Measurements from ENCODE around the gene MRPL27.

Gene MRPL27

DNA sequence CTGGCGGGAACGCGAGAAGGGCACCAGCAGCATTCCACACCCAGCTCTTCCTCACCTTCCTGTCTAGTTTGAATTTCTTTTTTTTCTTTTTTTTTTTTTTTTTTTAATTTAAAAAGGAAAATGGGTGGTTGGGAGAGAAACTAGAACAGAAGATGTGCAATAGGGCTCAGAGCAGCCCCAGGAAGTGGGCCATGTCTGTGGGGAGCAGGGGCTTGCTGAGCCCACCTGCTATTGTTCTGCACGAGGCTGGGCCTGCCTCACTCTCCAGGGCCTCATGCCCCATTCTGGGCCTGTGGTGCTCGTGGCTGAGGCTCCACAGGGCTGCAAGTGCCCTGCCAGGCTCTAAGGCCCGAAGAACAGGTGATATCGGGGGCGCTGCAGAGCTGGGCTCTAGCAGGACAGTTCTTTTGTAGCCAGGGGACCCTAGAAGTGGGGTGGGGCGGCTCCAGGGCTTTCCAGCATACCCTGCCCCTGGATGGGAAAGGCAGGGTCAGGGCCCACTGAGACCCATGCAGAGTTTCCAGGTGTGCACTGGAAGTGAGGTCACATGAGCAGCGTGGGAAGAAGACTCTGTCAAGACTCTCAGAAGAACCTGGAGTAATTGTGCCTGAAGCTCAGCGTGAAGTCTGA lies 12.4 kb downstream of the MRPL27 start:
- Histone ChIP-seq H2AFZ (ENCODE audit: low read depth) (no peak overlapping the region), H3K4me2 (no peak overlapping the region), H3K79me2 (ENCODE audit: insufficient read depth, low read depth) (no peaks in the 10 kb centered on the region), H3K36me3 (ENCODE audit: insufficient read depth) (no peaks in the 10 kb centered on the region), H3K4me1 (ENCODE audit: low read depth, poor library complexity, severe bottlenecking) (peaks cover 10% of the 10 kb centered on the region), H3K9ac (no peak overlapping the region), H4K20me1 (ENCODE audit: insufficient read depth) (no peaks in the 10 kb centered on the region), H3K4me3 (IDR thresholded peaks at IDR 0.05; ENCODE audit: insufficient read depth, low read depth, low read length) (no peak overlapping the region), H3K27me3 (ENCODE audit: insufficient read depth, low read depth) (no peaks in the 10 kb centered on the region), H3K27ac (no peak overlapping the region)
- TF ChIP-seq, protein P1, sequence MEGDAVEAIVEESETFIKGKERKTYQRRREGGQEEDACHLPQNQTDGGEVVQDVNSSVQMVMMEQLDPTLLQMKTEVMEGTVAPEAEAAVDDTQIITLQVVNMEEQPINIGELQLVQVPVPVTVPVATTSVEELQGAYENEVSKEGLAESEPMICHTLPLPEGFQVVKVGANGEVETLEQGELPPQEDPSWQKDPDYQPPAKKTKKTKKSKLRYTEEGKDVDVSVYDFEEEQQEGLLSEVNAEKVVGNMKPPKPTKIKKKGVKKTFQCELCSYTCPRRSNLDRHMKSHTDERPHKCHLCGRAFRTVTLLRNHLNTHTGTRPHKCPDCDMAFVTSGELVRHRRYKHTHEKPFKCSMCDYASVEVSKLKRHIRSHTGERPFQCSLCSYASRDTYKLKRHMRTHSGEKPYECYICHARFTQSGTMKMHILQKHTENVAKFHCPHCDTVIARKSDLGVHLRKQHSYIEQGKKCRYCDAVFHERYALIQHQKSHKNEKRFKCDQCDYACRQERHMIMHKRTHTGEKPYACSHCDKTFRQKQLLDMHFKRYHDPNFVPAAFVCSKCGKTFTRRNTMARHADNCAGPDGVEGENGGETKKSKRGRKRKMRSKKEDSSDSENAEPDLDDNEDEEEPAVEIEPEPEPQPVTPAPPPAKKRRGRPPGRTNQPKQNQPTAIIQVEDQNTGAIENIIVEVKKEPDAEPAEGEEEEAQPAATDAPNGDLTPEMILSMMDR (conservative IDR thresholded peaks at IDR 0.05; ENCODE audit: low read depth, low read length), result no peak

DNA sequence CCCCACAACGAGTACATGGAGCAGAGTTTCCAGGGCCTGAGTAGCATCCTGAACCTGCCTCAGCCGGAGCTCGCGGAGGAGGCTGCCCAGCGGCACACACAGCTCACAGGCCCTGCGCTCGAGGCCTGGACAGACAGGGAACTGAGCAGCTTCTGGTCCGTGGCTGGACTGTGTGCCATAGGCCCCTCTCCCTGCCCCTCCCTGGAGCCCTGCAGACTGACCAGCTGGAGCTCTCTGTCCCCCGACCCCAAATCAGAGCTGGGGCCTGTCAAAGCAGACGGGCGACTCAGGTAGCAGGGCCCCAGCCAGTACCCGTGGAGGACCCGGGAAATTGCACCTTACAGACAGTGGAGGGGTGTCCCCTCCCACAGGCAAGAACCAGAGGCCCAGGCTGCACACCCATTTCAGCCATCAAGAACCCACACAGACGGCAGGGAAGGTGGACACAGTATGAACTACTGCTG lies 13.0 kb downstream of the MRPL27 start:
- H3K27me3 ChIP-seq (ENCODE audit: insufficient read depth, low read depth), result no peaks in the 10 kb centered on the region
- no peak overlapping the region for H3K4me2 ChIP-seq

DNA sequence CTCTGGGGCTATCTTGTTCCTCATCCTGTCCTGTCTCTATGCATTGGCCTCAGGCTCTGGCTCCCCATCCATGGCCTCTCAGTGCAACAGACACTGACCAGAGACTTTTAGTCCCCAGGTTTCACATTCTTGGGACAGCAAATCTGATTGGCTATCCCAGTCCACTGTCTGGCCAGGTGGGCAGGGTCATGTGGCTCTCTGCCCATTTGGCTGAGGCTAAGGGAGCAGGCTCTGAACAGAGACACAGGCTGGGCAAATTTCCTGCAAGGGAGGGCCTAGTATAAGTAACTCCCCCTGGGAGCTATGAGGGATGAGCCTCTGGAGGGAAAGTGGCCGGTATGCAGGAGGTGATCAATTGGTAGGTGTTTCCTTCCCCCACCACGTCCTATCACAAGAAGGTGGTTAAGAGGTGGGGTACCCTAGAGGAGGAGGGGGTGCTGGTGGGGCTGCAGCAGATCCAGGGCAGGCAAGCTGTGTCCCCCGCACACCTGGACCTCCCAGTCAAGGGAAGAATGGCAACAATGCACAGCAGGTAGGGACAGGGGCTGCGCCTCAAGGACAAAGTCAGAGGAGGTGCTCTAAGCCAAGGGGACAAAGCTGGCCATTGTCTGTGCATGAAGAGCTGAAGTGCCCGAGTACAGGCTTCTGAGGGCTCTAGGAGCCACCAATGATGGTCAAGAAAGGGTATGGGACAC lies 13.8 kb downstream of the MRPL27 start:
- TF ChIP-seq, protein P1 (conservative IDR thresholded peaks at IDR 0.05; ENCODE audit: low read depth, low read length), result no peak

More for the DNA sequence above, 13.0 kb downstream of the MRPL27 start:
- H4K20me1 ChIP-seq (ENCODE audit: insufficient read depth), result no peaks in the 10 kb centered on the region
- no peak overlapping the region for H3K4me3 ChIP-seq (IDR thresholded peaks at IDR 0.05; ENCODE audit: insufficient read depth, low read depth, low read length)
- no peaks in the 10 kb centered on the region for H3K79me2 ChIP-seq (ENCODE audit: insufficient read depth, low read depth)
- H3K4me1 ChIP-seq (ENCODE audit: low read depth, poor library complexity, severe bottlenecking), result peaks cover 10% of the 10 kb centered on the region
- H3K36me3 ChIP-seq (ENCODE audit: insufficient read depth), result no peaks in the 10 kb centered on the region
- no peak overlapping the region for H3K9ac ChIP-seq
- no peak overlapping the region for H2AFZ ChIP-seq (ENCODE audit: low read depth)
- TF ChIP-seq, protein P1 (conservative IDR thresholded peaks at IDR 0.05; ENCODE audit: low read depth, low read length), result no peak
- H3K27ac ChIP-seq, result no peak overlapping the region

DNA sequence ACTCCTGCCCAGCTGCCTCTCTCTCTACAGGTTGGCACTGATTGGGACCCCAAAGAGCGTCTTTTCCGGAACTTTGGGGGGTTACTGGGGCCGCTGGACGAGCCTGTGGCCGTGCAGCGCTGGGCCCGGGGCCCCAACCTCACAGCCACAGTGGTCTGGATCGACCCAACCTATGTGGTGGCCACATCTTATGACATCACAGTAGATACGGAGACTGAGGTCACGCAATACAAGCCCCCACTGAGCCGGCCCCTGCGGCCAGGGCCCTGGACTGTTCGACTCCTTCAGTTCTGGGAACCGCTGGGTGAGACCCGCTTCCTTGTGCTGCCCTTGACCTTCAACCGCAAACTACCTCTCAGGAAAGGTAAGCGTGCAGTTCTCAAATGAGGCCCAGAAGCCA lies 14.8 kb downstream of the MRPL27 start:
- Histone ChIP-seq H3K79me2 (ENCODE audit: insufficient read depth, low read depth) (no peaks in the 10 kb centered on the region), H4K20me1 (ENCODE audit: insufficient read depth) (no peaks in the 10 kb centered on the region), H3K27me3 (ENCODE audit: insufficient read depth, low read depth) (no peaks in the 10 kb centered on the region), H3K4me2 (no peak overlapping the region), H3K36me3 (ENCODE audit: insufficient read depth) (no peaks in the 10 kb centered on the region), H2AFZ (ENCODE audit: low read depth) (no peak overlapping the region), H3K4me3 (IDR thresholded peaks at IDR 0.05; ENCODE audit: insufficient read depth, low read depth, low read length) (no peak overlapping the region), H3K9ac (no peak overlapping the region), H3K27ac (no peak overlapping the region), H3K4me1 (ENCODE audit: low read depth, poor library complexity, severe bottlenecking) (peaks cover 10% of the 10 kb centered on the region)
- TF ChIP-seq, protein P1 (conservative IDR thresholded peaks at IDR 0.05; ENCODE audit: low read depth, low read length), result no peak

More for the DNA sequence above, 13.8 kb downstream of the MRPL27 start:
- Histone ChIP-seq H4K20me1 (ENCODE audit: insufficient read depth) (no peaks in the 10 kb centered on the region), H3K9ac (no peak overlapping the region), H3K36me3 (ENCODE audit: insufficient read depth) (no peaks in the 10 kb centered on the region), H3K4me3 (IDR thresholded peaks at IDR 0.05; ENCODE audit: insufficient read depth, low read depth, low read length) (no peak overlapping the region), H3K27ac (no peak overlapping the region), H3K79me2 (ENCODE audit: insufficient read depth, low read depth) (no peaks in the 10 kb centered on the region), H3K4me1 (ENCODE audit: low read depth, poor library complexity, severe bottlenecking) (peaks cover 10% of the 10 kb centered on the region), H2AFZ (ENCODE audit: low read depth) (no peak overlapping the region), H3K4me2 (no peak overlapping the region), H3K27me3 (ENCODE audit: insufficient read depth, low read depth) (no peaks in the 10 kb centered on the region)

All from KMS-11 (cell line).